ENCODE results near the gene TOMT. TPM values are rescaled to one million over a fixed set of nuclear protein-coding genes. Genes with fewer than 3 reads are reported as not detected.
A peak's percentile ranks its signal among the peaks of the same experiment; 100 is the strongest.

The TOMT gene
- total RNA-seq: not detected in 2 replicates

GRCh38 chr11:72105888-72106287 lies at the start of gene TOMT:
Gene TOMT (plus strand): TSS chr11:72105924. CDS start chr11:72105952, 28 bp downstream.
- Mint-ChIP-seq H3K9me3 (no peaks in the 10 kb centered on the region), H3K27me3 (ENCODE audit: insufficient read depth) (no peaks in the 10 kb centered on the region), H3K36me3 (ENCODE audit: low read depth) (peaks cover 11% of the 10 kb centered on the region), H3K27ac (no peak within 1 kb of the TSS), H3K4me3 (no peak within 1 kb of the TSS), H3K4me1 (ENCODE audit: low read depth) (peaks cover 37% of the 10 kb centered on the region)
- no peak for DNase-seq (ENCODE audit: low spot score)
- intact Hi-C loops (cut with micrococcal nuclease): loop anchor here (10.0 kb wide), 1 partner anchor 709 kb away; the partner anchor contains the start of gene ATG16L2

GRCh38 chr11:72058416-72059034 lies 47.2 kb upstream of the TOMT start:
- no peaks in the 10 kb centered on the region for H3K4me1 Mint-ChIP-seq (ENCODE audit: low read depth)
- intact Hi-C loops (cut with micrococcal nuclease): no loop called here
- no peak for DNase-seq (ENCODE audit: low spot score)
- no peak overlapping the region for H3K4me3 Mint-ChIP-seq
- H3K27ac Mint-ChIP-seq: no peak overlapping the region
- H3K27me3 Mint-ChIP-seq (ENCODE audit: insufficient read depth): no peaks in the 10 kb centered on the region
- H3K36me3 Mint-ChIP-seq (ENCODE audit: low read depth): peaks cover 9% of the 10 kb centered on the region
- H3K9me3 Mint-ChIP-seq: no peaks in the 10 kb centered on the region

GRCh38 chr11:72061739-72062396 lies 43.9 kb upstream of the TOMT start:
- H3K4me1 Mint-ChIP-seq (ENCODE audit: low read depth): peaks cover 11% of the 10 kb centered on the region
- peaks cover 9% of the 10 kb centered on the region for H3K36me3 Mint-ChIP-seq (ENCODE audit: low read depth)
- intact Hi-C loops (cut with micrococcal nuclease): no loop called here
- no peaks in the 10 kb centered on the region for H3K27me3 Mint-ChIP-seq (ENCODE audit: insufficient read depth)
- DNase-seq (ENCODE audit: low spot score): no peak
- H3K9me3 Mint-ChIP-seq: no peaks in the 10 kb centered on the region
- H3K27ac Mint-ChIP-seq: no peak overlapping the region
- H3K4me3 Mint-ChIP-seq: no peak overlapping the region

- intact Hi-C loops (cut with micrococcal nuclease): loop anchor here (1.0 kb wide), 1 partner anchor 10 kb away; no protein-coding TSS in a partner anchor
- H3K36me3 Mint-ChIP-seq (ENCODE audit: low read depth): peaks cover 14% of the 10 kb centered on the region
- no peak overlapping the region for H3K4me3 Mint-ChIP-seq
- no peaks in the 10 kb centered on the region for H3K9me3 Mint-ChIP-seq
- no peaks in the 10 kb centered on the region for H3K27me3 Mint-ChIP-seq (ENCODE audit: insufficient read depth)
- H3K4me1 Mint-ChIP-seq (ENCODE audit: low read depth): peaks cover 44% of the 10 kb centered on the region
- DNase-seq (ENCODE audit: low spot score): no peak
- H3K27ac Mint-ChIP-seq: no peak overlapping the region
These were observed 38.9 kb upstream of the TOMT start for GRCh38 chr11:72066855-72067254.

GRCh38 chr11:72067266-72067665 lies 38.5 kb upstream of the TOMT start:
- no peak overlapping the region for H3K27ac Mint-ChIP-seq
- H3K36me3 Mint-ChIP-seq (ENCODE audit: low read depth): peaks cover 14% of the 10 kb centered on the region
- no peak for DNase-seq (ENCODE audit: low spot score)
- H3K9me3 Mint-ChIP-seq: no peaks in the 10 kb centered on the region
- no peaks in the 10 kb centered on the region for H3K27me3 Mint-ChIP-seq (ENCODE audit: insufficient read depth)
- intact Hi-C loops (cut with micrococcal nuclease): loop anchor here (1.0 kb wide), 1 partner anchor 10 kb away; no protein-coding TSS in a partner anchor
- H3K4me1 Mint-ChIP-seq (ENCODE audit: low read depth): peaks cover 48% of the 10 kb centered on the region
- H3K4me3 Mint-ChIP-seq: no peak overlapping the region

GRCh38 chr11:72067676-72068075 lies 38.0 kb upstream of the TOMT start:
- Mint-ChIP-seq H3K27me3 (ENCODE audit: insufficient read depth) (no peaks in the 10 kb centered on the region), H3K36me3 (ENCODE audit: low read depth) (peaks cover 14% of the 10 kb centered on the region), H3K4me1 (ENCODE audit: low read depth) (peaks cover 52% of the 10 kb centered on the region), H3K4me3 (no peak overlapping the region), H3K9me3 (no peaks in the 10 kb centered on the region), H3K27ac (no peak overlapping the region)
- no peak for DNase-seq (ENCODE audit: low spot score)
- intact Hi-C loops (cut with micrococcal nuclease): loop anchor here (1.0 kb wide), 1 partner anchor 10 kb away; no protein-coding TSS in a partner anchor

- Mint-ChIP-seq H3K4me1 (ENCODE audit: low read depth) (peaks cover 60% of the 10 kb centered on the region), H3K27me3 (ENCODE audit: insufficient read depth) (no peaks in the 10 kb centered on the region), H3K27ac (peak overlapping the region; percentile 64), H3K4me3 (no peak overlapping the region), H3K9me3 (no peaks in the 10 kb centered on the region), H3K36me3 (ENCODE audit: low read depth) (peaks cover 19% of the 10 kb centered on the region)
- DNase-seq (ENCODE audit: low spot score): no peak
- intact Hi-C loops (cut with micrococcal nuclease): no loop called here
These were observed 36.5 kb upstream of the TOMT start for GRCh38 chr11:72069200-72069599.

- H3K27ac Mint-ChIP-seq: peak overlapping the region; percentile 64
- H3K9me3 Mint-ChIP-seq: no peaks in the 10 kb centered on the region
- no peaks in the 10 kb centered on the region for H3K27me3 Mint-ChIP-seq (ENCODE audit: insufficient read depth)
- intact Hi-C loops (cut with micrococcal nuclease): no loop called here
- no peak for DNase-seq (ENCODE audit: low spot score)
- no peak overlapping the region for H3K4me3 Mint-ChIP-seq
- H3K4me1 Mint-ChIP-seq (ENCODE audit: low read depth): peaks cover 60% of the 10 kb centered on the region
- H3K36me3 Mint-ChIP-seq (ENCODE audit: low read depth): peaks cover 19% of the 10 kb centered on the region
These were observed 35.9 kb upstream of the TOMT start for GRCh38 chr11:72069787-72070251.

GRCh38 chr11:72070491-72070890 lies 35.2 kb upstream of the TOMT start:
- peak overlapping the region; percentile 45 for H3K27ac Mint-ChIP-seq
- intact Hi-C loops (cut with micrococcal nuclease): no loop called here
- peaks cover 64% of the 10 kb centered on the region for H3K4me1 Mint-ChIP-seq (ENCODE audit: low read depth)
- no peaks in the 10 kb centered on the region for H3K9me3 Mint-ChIP-seq
- DNase-seq (ENCODE audit: low spot score): no peak
- peaks cover 22% of the 10 kb centered on the region for H3K36me3 Mint-ChIP-seq (ENCODE audit: low read depth)
- H3K4me3 Mint-ChIP-seq: no peak overlapping the region
- H3K27me3 Mint-ChIP-seq (ENCODE audit: insufficient read depth): no peaks in the 10 kb centered on the region

GRCh38 chr11:72072348-72072747 lies 33.4 kb upstream of the TOMT start:
- DNase-seq (ENCODE audit: low spot score): no peak
- Mint-ChIP-seq H3K9me3 (no peaks in the 10 kb centered on the region), H3K27me3 (ENCODE audit: insufficient read depth) (no peaks in the 10 kb centered on the region), H3K4me3 (no peak overlapping the region), H3K27ac (peak overlapping the region; percentile 38), H3K36me3 (ENCODE audit: low read depth) (peaks cover 27% of the 10 kb centered on the region), H3K4me1 (ENCODE audit: low read depth) (peaks cover 66% of the 10 kb centered on the region)
- intact Hi-C loops (cut with micrococcal nuclease): loop anchor here (1.0 kb wide), 1 partner anchor 8 kb away; the partner anchor contains the start of genes LRRC51 and NUMA1

GRCh38 chr11:72075109-72075508 lies 30.6 kb upstream of the TOMT start:
- H3K36me3 Mint-ChIP-seq (ENCODE audit: low read depth): peaks cover 30% of the 10 kb centered on the region
- H3K27ac Mint-ChIP-seq: peak overlapping the region; percentile 31

GRCh38 chr11:72075756-72076155 lies 30.0 kb upstream of the TOMT start:
- Mint-ChIP-seq H3K9me3 (no peaks in the 10 kb centered on the region), H3K4me3 (no peak overlapping the region), H3K4me1 (ENCODE audit: low read depth) (peaks cover 61% of the 10 kb centered on the region), H3K27me3 (ENCODE audit: insufficient read depth) (no peaks in the 10 kb centered on the region), H3K36me3 (ENCODE audit: low read depth) (peaks cover 31% of the 10 kb centered on the region), H3K27ac (no peak overlapping the region)
- intact Hi-C loops (cut with micrococcal nuclease): no loop called here
- no peak for DNase-seq (ENCODE audit: low spot score)

More at GRCh38 chr11:72075109-72075508, 30.6 kb upstream of the TOMT start:
- peaks cover 65% of the 10 kb centered on the region for H3K4me1 Mint-ChIP-seq (ENCODE audit: low read depth)
- no peak overlapping the region for H3K4me3 Mint-ChIP-seq
- intact Hi-C loops (cut with micrococcal nuclease): no loop called here
- DNase-seq (ENCODE audit: low spot score): no peak
- no peaks in the 10 kb centered on the region for H3K9me3 Mint-ChIP-seq
- no peaks in the 10 kb centered on the region for H3K27me3 Mint-ChIP-seq (ENCODE audit: insufficient read depth)

GRCh38 chr11:72078477-72078876 lies 27.2 kb upstream of the TOMT start:
- DNase-seq (ENCODE audit: low spot score): no peak
- Mint-ChIP-seq H3K4me1 (ENCODE audit: low read depth) (peaks cover 56% of the 10 kb centered on the region), H3K36me3 (ENCODE audit: low read depth) (peaks cover 27% of the 10 kb centered on the region), H3K9me3 (no peaks in the 10 kb centered on the region), H3K4me3 (peak overlapping the region; percentile 95), H3K27ac (peak overlapping the region; percentile 84), H3K27me3 (ENCODE audit: insufficient read depth) (no peaks in the 10 kb centered on the region)
- intact Hi-C loops (cut with micrococcal nuclease): no loop called here
